AG09309 (cell line): Measurements from ENCODE around the gene EXOC6B.

ENCODE experiments used
- DNase-seq: peaks from one replicate; pipeline ENCODE4 v3.0.0-alpha.2; 2010; ENCODE audit warnings: low read depth
- H3K4me3 ChIP-seq: 2 replicates; pipeline ENCODE4 v1.5.1; 2011; ENCODE audit warnings: mild to moderate bottlenecking, low read depth, low read length, moderate library complexity; ENCODE audit not compliant: control insufficient read depth
- TF ChIP-seq, protein P1 (sequence below): IDR thresholded peaks from 2 replicates; pipeline ENCODE4 v1.5.1; 2011; ENCODE audit warnings: mild to moderate bottlenecking, low read depth, low read length, inconsistent platforms; ENCODE audit not compliant: insufficient read depth, control insufficient read depth; ENCODE audit errors: missing control alignments

EXOC6B gene

DNA sequence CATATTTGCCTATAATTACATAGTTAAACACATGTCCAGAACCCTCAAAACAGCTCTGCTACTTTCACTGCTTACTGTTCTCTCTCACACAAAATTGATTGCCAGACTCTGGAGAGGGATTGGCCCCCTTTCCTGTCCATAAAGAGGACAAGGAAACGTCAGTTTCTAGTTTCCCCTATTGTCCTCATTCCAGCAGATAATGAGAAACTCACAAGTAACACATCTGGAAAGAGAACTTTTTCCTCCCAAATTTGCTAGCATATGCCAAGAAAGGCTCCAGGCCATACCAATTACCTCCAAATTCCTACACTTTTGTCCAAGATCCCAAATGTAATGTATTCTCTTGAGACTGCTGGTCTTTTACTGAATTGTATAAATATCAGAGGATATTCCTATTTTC, 200.5 kb downstream of the EXOC6B start:
- no peak overlapping the region for H3K4me3 ChIP-seq
- DNase-seq, result no peak
- TF ChIP-seq, protein P1, sequence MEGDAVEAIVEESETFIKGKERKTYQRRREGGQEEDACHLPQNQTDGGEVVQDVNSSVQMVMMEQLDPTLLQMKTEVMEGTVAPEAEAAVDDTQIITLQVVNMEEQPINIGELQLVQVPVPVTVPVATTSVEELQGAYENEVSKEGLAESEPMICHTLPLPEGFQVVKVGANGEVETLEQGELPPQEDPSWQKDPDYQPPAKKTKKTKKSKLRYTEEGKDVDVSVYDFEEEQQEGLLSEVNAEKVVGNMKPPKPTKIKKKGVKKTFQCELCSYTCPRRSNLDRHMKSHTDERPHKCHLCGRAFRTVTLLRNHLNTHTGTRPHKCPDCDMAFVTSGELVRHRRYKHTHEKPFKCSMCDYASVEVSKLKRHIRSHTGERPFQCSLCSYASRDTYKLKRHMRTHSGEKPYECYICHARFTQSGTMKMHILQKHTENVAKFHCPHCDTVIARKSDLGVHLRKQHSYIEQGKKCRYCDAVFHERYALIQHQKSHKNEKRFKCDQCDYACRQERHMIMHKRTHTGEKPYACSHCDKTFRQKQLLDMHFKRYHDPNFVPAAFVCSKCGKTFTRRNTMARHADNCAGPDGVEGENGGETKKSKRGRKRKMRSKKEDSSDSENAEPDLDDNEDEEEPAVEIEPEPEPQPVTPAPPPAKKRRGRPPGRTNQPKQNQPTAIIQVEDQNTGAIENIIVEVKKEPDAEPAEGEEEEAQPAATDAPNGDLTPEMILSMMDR, result no peak

DNA sequence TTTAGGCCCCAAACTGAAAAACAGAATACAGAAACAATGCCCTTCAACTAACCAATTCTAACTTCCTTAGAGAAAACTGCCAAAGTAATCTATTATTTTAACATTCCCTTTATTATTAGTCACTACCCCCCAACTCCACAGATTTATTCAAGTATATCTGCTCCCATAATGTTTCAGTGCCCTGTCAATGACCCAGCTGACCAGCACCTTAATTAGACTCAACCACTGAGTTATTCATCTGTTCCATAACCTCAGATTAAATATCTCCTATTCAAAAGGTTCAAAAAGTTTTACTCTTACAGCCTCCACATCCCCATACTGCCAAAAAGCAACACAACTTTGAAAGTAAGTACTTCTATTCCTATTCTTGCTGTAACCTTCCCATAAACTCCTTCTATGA, 202.4 kb downstream of the EXOC6B start:
- DNase-seq, result no peak
- TF ChIP-seq, protein P1, result no peak
- no peak overlapping the region for H3K4me3 ChIP-seq

DNA sequence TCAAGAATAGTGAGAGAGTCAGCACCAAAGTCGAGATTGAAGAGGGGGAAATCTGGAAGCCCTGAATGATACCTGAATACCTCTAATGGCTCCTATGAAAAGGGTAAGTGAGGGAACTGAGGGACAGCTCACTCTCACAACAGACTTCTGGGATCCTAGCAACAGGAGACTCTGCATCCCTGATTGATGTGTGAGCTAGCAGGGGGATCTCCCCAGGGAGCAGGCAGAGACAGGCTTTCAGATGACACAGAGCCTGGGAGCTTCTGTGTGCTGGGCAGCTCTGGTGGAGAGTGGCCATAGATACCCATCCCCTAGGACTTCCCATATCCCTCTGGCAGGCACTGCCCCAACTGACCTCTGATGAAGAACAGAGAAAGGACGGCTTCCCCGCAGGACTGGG, 206.2 kb downstream of the EXOC6B start:
- DNase-seq, result no peak
- TF ChIP-seq, protein P1, result no peak
- no peak overlapping the region for H3K4me3 ChIP-seq

DNA sequence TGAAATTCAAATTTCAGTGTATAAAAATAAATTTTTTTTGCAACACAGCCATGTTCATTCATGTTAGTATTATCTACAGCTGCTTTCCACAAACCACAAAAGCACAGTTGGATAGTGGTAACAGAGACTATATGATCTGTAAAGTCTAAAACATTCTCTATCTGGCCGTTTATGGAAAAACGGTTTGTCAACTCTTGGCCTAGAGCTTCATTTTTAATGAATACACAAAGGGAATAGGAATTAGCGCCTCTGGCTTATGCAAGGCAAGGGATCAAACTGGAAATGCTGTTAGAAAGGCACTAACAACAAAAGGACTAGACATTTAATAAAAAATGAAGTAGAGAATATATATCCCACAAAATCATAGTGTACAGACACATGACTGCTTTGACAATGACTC, 211.9 kb downstream of the EXOC6B start:
- H3K4me3 ChIP-seq, result no peak overlapping the region
- DNase-seq, result no peak
- TF ChIP-seq, protein P1, result no peak

DNA sequence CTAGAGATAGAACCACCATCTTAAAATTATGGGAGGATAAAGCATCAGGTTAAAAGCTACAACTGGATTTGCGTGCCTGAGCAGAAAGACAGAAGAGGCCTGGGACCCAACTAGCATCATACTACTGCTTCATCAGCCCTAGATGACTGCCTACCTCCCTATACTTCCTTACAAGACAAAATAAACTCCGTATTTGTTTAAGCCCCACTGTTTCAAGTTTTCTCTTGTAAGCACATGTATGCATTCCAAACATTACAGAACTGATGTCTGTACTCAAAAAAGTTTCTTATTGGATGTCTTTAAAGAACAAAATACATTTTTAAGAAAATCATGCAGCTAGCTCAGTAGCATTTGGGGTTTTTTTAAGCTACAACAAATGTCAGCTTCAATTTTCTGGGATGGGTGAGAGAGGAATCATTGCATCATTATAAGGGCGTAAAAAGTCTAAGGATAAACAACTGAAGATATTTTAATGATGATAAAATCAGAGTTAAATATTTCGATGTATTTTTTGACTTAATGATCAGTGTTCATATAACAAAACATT, 213.1 kb downstream of the EXOC6B start:
- H3K4me3 ChIP-seq, result no peak overlapping the region
- DNase-seq, result no peak
- TF ChIP-seq, protein P1, result no peak

DNA sequence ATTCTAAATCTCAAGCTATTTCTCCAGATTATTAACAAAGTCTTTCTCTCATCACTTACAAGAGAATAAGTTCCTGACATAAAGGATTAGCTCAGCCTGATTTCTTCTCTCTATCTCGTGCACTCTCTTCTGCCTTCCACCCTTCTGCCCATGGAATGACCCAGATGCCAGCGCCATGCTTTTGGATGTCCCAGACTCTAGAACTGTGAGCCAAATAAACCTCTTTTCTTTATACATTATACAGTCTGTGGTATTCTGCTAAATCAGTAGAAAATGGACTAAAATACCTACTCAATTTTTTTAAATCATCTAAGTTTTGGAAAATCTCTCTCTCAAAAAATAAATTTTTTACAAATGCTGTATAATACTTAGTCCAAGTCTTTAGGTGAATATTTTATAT, 218.6 kb downstream of the EXOC6B start:
- TF ChIP-seq, protein P1, result no peak
- DNase-seq, result no peak
- no peak overlapping the region for H3K4me3 ChIP-seq
